KG1 (cell line): ENCODE measurements around the gene TP53INP2.
"Not testable (repeated sequence)": the region's sequence is repeated elsewhere in the genome, so short reads cannot be mapped to it uniquely, and the experiment has no call there.

Experiments used
- DNase-seq: peaks from one replicate; lab custom pipeline; 2025; lab: John Stamatoyannopoulos, UW

The TP53INP2 gene

GRCh38 chr20:34722560-34722959, 18.4 kb downstream of the TP53INP2 start:
- not testable (repeated sequence) for DNase-seq

GRCh38 chr20:34724172-34724571, 20.0 kb downstream of the TP53INP2 start:
- no peak for DNase-seq

DNA sequence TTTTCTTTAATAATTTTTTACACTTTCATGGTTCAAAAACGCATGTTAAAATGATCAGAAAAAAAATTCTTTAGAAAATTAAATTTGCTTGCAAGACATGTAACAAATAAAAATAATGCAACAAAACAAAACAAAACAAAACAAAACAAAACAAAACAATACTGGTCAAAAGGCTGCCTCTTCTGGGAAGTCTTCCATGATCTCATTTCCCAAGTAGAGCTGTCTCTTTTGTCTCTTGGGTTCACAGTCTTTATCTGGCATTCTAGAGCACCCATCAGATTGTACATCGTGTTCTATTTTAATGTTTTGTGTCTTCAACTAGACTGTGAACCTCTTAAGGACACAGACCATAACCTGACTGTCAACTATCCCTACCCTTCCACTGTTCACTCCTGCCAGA, 25.3 kb downstream of the TP53INP2 start:
- no peak for DNase-seq

- no peak for DNase-seq
Measured at GRCh38 chr20:34732523-34732922, 28.4 kb downstream of the TP53INP2 start.

DNA sequence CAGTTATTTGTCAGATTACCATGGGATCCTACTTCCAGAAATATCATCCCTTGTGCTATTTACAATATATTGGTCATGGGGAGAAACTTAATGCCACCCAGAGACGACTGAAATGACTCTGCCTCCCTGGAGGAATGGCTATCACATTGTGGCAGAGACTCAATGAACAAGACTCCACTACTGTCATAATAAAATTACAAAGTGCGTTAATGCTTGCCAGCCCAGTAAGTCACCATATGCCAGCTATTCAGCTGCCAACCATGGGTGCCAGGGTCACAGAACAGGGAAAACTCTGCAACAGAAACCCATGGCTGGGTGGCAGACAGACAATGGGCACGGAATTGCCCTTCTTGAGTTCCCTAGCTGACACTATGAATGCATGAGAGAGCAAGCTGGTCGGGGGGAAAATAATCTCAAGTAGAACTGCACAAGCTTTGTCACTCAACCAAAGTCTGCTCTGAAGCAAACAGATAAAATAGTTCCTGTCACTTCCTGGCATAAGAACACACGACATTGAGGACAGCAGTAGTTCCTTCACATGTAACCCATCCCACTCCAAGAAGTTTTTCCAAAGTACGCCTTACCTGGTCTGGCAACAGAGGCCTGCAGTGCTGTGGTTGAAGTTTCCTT, 32.1 kb downstream of the TP53INP2 start:
- no peak for DNase-seq

- no peak for DNase-seq
Measured at GRCh38 chr20:34743039-34743438, 38.9 kb downstream of the TP53INP2 start.

DNA sequence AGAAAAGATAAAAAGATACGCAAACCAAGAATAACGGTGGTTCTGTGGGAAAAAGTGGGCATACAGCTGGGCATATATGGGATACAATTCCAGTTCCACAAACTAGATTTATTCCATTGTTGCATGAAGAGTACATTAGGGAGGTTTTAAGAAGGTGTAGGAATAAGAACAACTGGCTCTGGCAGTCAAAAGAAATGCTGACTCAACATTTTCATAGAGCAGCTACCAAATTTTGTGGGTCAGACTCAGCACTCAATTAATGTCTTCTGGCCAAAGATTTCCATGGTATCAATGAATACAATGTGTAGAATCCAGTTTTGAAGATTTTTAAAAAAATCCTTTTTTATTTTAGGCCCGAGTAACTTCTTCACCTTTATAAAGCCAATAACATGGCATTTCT, 40.2 kb downstream of the TP53INP2 start:
- no peak for DNase-seq

DNA sequence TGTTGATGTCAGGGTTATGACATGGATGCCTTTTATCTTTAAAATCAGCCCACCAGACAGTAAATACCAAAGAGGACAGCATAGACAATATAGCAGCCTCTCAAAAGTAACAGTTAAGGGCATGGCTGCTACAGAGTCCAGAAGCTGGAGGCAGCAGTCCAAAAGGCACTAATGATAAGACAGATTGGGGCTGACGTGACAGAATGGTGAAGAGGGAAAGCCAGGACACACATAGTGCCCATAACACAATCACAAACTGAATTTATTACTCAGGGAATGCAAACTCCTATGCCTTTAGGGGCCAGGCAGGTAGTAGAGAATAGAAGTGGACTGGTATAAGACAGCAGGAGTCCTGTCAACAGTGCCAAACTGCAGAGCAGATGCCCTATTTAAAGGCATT, 40.7 kb downstream of the TP53INP2 start:
- no peak for DNase-seq

- DNase-seq = no peak
Measured at GRCh38 chr20:34746674-34747073, 42.5 kb downstream of the TP53INP2 start.

DNA sequence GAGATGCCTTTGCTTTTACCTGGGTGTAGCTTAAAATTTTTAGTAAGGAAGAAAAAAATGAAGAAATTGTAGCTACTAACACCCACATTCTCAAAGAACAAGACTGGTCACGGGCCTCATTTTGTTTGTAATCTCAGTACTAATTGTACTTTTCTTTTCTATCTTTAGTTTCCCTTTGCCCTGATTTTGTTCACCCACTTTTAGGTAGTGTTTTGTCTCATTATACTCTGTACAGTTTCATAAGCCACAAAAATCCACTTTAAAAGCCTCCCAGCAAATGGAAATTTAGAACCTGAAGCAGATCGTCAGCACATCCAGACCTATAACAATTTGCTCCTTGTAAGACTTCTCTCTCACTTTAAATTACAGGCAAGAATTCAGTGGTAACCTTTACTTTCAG, 43.3 kb downstream of the TP53INP2 start:
- DNase-seq = no peak

DNA sequence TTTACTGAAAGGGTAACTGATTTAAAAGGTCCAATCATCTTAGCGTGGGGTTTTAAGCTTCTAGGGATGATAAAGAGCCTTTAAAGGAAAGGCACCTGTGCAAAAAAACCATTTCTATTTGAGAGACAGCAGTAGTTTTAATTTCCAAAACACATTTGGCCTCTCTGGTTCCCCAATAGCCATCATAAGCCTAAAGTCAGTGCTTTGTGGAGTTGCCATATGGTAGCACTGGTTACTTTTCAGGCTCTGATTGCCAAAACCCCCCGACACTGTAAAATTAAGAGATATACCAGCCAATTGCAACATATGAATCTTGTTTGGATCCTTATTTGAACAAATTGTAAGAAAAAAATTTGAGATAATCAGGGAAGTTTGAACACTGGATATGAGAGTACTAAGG, 44.6 kb downstream of the TP53INP2 start:
- no peak for DNase-seq

DNA sequence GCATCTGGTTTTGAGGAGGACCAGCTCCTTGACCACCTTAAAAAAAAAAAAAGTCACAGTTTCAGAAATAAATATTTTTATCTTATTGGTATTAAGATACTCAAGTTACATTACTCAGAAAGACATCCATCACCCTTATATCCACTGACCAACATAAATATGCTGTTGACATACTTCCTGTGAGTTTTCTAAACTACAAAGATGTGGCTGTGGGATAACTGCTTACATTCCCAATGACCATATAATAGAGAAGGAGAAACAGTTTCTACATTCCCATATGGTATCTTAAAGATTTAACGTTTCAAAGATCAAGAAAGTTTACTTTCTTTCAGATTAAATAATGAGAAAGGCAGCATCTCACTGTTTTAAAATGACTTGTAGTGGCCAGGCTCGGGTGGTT, 46.3 kb downstream of the TP53INP2 start:
- no peak for DNase-seq

DNA sequence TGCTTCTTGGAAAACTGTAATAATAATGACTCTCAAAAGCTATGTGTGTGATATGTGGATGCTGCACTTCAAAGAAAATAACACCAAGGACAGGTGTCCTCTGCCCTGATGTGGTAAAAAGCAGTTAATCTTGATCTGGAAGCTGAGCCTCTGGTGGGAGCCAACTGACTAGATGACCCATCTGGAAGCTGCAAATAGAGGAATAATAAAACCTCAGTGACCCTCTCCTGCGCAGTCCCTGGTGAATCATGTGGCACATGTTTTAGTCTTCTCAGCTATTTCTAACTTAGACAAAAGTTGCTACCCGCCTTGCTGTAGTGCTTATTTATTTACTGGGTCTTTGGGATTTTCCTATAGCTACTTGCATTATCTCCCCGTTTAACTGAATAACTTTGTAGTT, 47.3 kb downstream of the TP53INP2 start:
- no peak for DNase-seq

- no peak for DNase-seq
Measured at GRCh38 chr20:34753706-34754461, 49.7 kb downstream of the TP53INP2 start.

GRCh38 chr20:34754611-34755010, 50.5 kb downstream of the TP53INP2 start:
- DNase-seq = no peak

DNA sequence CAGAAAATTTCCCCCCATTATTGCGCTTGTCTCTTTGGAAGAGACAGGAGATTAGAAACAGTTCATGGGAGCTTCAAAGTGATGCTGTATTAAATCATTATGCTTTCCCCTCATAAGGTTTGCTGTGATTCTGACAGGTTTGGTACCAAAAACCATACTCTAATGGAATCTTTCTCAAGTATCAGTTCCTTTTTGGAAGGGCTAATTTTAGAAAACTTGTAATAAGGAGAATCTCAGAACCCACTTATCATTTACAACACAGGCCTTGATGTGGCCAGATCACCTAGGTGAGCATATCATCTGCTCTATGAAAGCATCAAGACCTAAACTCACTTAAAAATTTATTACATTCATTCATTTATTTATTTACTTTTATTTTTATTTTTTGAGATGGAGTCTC, 51.2 kb downstream of the TP53INP2 start:
- DNase-seq = no peak

GRCh38 chr20:34762031-34762555, 57.9 kb downstream of the TP53INP2 start:
- no peak for DNase-seq
